IPS-11a (cell line): ENCODE data around the gene DICER1.
"Not testable (repeated sequence)": the region's sequence is repeated elsewhere in the genome, so short reads cannot be mapped to it uniquely, and the experiment has no call there.

ENCODE experiments used
- H3K4me3 ChIP-seq: one replicate; pipeline ENCODE4 v1.5.1; 2013; ENCODE audit warnings: low read depth, low read length, control low read depth

The DICER1 gene

DNA sequence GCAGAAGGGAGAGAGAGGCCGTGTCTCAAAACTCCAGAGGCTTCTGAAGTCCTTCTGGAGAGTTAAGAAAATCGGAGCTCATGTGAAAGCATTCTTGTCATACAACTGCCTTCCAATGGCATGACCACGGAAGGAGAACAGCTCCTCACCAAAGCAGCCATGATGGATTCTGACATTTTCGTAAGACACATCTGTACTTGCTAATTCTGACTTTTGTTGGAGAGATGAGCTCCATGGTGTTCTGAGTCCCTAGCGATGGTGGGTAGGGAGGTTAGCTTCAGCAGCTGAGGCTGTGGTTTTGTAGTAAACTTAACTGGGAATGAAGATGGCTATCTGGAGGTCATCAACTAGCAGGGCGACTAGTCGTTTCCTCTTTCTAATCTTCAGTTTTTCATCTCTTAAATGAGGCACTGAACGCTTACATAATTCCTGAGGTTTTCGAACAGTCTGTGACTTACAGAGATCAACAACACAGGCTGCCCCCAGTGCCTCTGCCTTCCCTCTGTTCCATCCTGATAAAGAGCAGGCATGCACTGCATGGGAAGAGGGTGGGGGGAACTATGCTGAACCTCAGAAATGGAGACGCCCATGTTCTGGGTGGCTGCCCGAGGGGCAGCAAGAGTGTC is 28.6 kb upstream of the DICER1 start:
- H3K4me3 ChIP-seq, result no peak overlapping the region

DNA sequence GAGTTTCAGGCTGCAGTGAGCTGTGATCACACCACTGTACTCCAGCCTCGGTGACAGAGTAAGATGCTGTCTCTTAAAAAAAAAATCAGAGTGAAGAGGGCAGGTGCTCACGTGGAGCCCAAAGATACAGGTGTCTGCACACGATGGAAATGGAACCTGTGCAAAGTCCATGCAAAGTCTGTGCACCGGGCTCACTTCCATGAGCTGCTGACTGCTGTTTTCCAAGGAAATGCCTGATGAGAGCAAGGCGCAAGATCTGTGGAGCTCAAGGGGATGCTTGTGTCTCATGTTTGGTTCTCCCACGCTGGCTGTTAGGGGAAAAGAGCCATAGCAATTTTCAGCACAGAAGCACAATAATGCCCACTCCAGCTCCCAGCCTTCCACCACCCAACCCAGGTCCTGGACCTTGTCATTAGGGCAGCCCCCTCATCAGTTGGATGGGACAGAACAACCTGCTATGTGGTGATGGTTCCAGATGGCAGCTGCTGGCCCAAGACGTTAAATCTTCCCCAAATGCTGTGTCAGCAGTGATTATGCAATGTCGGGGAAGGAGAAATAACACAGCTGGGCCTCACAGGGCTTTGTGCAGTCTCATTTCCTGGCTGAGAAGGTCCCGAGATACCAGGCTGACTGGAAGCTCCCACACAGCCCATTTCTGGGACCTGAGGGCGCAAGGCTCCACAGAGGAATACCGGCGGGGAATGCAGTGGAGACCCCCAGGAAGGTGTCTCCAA is 27.9 kb upstream of the DICER1 start:
- no peak overlapping the region for H3K4me3 ChIP-seq

GRCh38 chr14:95184413-95184790 is 27.1 kb upstream of the DICER1 start:
- H3K4me3 ChIP-seq, result no peak overlapping the region

DNA sequence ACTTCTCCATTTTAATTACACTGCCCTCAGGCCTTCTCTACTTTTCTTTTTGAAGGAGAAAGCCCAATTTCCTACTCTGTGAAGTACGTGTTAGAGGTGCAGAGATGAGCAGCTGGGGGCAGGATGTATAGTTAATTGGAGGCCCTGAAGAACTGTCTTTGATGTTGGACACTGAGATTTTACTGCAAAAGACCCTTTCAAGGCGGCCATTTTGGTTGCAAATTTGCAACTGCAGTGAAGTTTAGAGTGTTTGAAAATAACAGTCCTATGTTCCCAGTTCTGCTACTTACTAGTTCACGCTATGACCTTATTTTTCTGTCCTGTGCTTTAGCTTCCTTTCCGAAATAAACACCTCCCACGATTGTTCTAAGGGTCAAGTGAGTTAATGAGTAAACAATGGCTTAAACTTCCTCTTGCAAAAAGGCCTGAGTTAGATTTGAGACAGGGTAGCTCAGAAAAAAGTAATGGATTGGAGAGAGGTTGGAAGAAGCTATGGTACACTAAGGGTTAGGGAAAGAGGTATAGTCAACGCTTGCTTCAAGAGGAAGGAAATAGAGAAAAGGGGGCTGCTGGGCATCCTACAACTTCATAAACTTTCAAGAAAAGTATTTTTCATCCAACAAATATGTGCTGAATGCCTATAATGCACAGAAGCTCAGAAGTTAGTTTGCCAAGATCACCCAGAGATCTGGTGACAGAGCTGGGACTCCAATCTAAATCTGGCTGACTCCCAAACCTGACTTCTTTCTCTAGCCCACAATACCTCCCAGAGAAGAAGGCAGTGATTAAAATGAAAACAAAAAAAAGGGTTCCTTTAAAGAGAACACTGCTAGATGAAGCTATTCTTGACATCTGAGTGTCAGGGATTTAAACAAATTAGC is 26.4 kb upstream of the DICER1 start:
- H3K4me3 ChIP-seq, result no peak overlapping the region

GRCh38 chr14:95183082-95183481 is 25.8 kb upstream of the DICER1 start:
- H3K4me3 ChIP-seq, result no peak overlapping the region

DNA sequence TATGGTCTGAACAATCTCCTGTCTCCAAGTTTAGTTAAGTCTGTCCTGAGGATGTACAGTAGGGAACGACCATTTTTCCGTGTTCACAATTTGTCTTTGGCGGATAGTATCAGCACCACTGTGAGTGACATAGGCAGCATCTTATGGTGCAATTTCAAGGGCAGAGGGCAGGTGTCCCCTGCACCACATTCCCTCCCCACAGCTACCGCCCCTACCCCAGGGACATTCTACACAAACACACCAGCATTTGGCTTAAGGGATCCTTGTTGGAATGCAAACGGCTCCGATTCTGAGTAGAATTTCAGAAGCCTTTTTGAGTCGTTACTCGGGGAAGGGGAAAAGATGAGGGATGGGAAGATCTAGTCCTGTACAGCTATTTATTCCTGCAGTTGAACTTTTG is 25.1 kb upstream of the DICER1 start:
- no peak overlapping the region for H3K4me3 ChIP-seq

DNA sequence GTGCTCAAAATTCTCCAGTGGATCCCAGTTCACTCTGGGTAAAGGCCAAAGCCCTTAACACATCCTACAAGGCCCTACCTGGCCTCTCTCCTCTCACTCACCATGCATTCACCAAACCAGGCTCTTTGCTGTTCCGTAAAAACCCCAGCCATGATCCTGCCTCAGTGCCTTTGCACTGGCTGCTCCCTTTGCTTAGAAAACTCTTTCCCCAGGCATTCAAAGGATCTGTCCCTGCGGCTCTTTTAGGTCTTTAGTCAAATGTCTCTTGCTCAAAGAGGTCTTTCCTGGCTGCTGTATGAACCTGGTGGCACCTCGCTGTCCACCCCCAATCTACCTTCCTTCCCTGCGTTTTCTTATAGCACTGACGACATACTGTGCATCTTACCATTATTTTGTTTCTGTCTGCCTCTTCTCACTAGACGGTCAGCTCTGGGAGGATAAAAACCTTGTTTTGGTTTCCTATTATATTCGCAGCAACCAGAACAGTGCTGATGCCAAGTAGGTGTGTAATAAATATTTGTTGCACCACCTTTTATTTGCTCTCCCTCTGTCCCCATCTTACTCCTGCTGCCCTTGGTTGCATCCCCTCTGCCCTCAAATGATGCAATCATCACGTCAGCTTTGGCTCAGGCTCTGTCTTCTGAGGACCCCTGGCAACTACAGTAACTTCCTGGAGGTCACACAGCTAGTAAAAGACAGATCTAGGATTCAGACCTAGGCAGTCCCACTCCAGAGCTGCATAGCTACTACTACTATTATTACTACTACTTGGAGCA is 23.8 kb upstream of the DICER1 start:
- no peak overlapping the region for H3K4me3 ChIP-seq

- H3K4me3 ChIP-seq, result not testable (repeated sequence)
These were observed 18.3 kb upstream of the DICER1 start for GRCh38 chr14:95175670-95176069.

DNA sequence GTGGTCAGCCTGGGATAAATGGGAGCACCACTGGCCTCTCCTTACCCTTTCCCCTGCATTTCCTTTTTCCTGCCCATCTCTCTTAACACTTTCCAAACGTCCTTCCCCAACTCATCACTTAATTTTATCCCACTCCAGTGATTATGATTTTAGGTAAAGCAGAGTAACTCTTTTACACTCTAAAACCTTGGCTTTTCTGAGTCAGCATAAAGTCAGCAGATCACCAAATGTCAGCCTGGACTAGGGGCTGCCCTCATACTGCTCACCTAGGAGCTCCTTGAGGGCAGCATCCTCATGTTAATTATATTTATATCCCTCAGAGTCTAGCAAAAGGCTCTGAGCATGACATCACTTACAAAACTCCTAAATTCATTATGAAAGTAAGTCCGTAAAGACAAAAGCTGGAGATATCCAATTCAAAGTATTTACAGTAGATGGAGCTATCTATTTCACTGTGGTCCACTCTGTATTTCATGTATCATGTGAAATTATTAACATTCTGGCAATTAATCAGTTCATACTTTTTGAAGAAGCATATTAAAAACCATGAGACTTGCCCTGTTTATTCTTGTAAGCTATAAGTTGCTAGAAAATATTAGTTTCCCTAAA is 17.0 kb upstream of the DICER1 start:
- H3K4me3 ChIP-seq, result no peak overlapping the region

DNA sequence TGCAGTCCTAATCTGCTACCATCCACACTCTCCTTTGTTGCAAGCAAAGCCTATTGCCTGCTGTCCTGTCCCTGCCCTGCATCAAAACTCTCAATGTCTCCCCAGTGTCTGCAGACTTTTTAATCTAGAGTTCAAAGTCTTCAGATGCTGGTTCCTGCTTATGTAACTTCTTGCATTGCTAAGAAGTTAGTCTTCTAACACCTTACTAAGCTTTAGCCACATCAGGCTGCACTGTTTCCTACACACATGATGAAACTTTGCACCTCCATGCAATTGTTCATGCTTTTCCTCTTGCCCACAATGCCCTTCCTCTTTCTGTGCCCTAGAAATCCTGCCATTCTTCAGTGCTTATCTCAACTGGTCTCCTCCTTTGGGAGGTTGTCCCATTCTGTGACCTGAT is 16.2 kb upstream of the DICER1 start:
- no peak overlapping the region for H3K4me3 ChIP-seq

DNA sequence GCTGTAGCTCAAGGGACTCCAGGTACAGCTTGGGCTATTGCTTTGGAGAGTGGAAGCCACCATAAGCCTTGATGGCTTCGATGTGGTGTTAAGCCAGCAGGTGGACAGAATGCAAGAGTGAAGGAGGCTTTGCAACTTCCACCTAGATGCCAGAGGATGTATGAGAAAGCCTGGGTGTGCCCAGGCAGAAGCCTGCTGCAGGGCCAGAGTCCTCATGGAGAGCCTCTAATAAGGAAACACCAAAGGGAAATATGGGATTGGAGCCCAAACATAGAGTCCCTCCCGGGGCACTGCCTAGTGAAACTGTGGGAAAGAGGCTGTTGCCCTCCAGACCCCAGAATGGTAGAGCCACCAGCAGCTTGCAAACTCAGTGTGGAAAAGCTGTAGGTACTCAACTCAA is 9.8 kb upstream of the DICER1 start:
- H3K4me3 ChIP-seq, result no peak overlapping the region

DNA sequence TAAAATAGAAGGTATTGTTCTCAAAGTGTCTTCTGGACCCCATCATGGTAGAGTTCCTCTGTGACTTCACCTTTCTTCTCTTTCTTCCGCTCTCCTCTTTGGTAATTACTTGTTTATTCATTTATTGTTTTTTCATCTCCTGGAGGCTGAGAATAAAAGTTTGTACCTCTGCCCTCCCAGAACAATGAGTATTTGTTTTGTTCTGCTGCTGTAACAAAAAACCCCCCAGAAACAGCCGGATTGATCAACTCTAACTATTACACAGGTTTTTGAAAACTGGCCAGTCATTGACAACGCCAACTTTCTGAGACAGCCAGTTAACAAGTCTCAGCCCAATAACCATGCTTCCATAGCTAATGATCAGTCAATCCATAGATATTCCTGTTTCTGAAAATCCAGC is 8.2 kb upstream of the DICER1 start:
- H3K4me3 ChIP-seq, result no peak overlapping the region

DNA sequence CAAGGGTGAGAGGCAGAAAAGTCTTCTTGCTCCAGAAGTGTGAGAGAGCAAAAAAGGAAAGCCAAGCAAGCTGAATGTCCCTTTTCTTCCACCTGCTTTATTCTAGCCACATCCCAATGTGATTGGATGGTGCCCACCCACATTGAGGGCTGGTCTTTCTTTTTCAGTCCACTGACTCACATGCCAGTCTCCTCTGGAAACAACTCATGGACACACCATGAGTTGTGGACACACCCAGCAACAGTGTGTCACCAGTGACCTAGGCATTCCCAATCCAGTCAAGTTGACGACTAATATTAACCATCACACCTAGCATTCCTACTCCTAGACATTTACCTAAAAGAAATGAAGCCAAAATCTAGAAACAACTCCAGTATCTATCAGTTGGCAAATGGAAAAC is 7.2 kb upstream of the DICER1 start:
- no peak overlapping the region for H3K4me3 ChIP-seq

GRCh38 chr14:95163666-95164065 is 6.3 kb upstream of the DICER1 start:
- H3K4me3 ChIP-seq, result no peak overlapping the region

GRCh38 chr14:95163132-95163531 is 5.8 kb upstream of the DICER1 start:
- no peak overlapping the region for H3K4me3 ChIP-seq

GRCh38 chr14:95162641-95163040 is 5.3 kb upstream of the DICER1 start:
- H3K4me3 ChIP-seq, result no peak overlapping the region

DNA sequence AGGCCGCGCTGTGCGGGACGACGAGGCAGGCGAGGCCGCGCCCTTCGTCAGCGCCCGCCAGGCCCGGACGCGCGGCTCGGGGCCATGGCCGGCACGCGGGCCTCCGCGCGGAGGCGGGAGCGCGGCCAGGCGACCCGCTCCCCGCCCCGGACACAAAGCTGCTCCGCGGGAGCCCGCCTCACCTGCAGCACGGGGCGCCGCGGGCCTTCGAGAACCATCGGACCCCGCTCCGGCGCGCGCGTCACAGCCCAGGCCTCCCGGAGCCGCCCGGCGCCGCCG is 342 bp downstream of the DICER1 start:
- H3K4me3 ChIP-seq, result peak overlapping the region; percentile 74

- H3K4me3 ChIP-seq, result peak overlapping the region; percentile 74
These were observed 925 bp downstream of the DICER1 start for GRCh38 chr14:95156161-95157047.

GRCh38 chr14:95155045-95155444 is 2.3 kb downstream of the DICER1 start:
- H3K4me3 ChIP-seq, result no peak overlapping the region

DNA sequence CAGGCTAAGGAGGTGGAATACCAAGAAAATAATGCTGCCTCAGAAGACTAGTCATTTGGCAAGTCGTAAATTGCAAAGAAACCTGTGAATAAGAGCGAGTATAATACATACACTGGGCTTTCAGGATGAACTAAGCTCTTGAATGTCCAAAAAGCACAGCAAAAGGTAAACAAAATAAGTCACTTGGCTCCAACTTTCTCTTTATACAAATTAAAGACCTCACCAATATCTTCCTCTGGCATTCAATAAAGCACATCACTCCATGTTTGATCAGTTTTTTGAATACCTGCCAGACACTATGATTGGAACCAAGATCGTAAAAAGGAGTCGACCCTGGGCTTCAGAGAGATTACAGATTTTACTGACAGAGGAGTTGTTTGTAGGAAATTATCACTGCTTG is 3.5 kb downstream of the DICER1 start:
- no peak overlapping the region for H3K4me3 ChIP-seq
